T-cell (primary cell): ENCODE results near the gene GPR179. TPM values are rescaled to one million over a fixed set of nuclear protein-coding genes. Genes with fewer than 3 reads are reported as not detected.
A peak's percentile ranks its signal among the peaks of the same experiment; 100 is the strongest.

Experiments used
- ATAC-seq, 4 experiments: fragments of 200-7000 bp in 3 of 4; fragments of 150-1000 bp in 1 of 4; cut with Tn5 transposase; replicated peaks in 1 of 4; 1 replicate in 3 of 4; 2 replicates in 1 of 4; pipeline ENCODE4 v1.10.0; 2021; ENCODE audit warnings: moderate library complexity in 3 of 4, mild to moderate bottlenecking in 2 of 4, moderate number of reproducible peaks in 1 of 4
- CTCF ChIA-PET, 2 donors: fragments of 300-600 bp; sonication (Branson Sonifier 250); formaldehyde crosslinking; loops; one replicate each; lab custom pipeline; 2022; ENCODE audit warnings: antibody characterized with exemption in 2 of 2; lab: Charles Lee
- POLR2A ChIA-PET, 2 donors: fragments of 300-600 bp; sonication (Branson Sonifier 250); formaldehyde crosslinking; loops; one replicate each; lab custom pipeline; 2022; ENCODE audit warnings: antibody characterized with exemption in 2 of 2; lab: Charles Lee
- DNase-seq, 35 experiments: peaks; one replicate each; pipeline versions ENCODE4 v3.0.0 to v3.0.0-alpha.2; 2013 to 2023
- H3K27ac ChIP-seq: one replicate; pipeline ENCODE4 v1.5.1; 2013; ENCODE audit warnings: low read length
- H3K27me3 ChIP-seq, 2 experiments: replicated peaks in 1 of 2; 1 replicate in 1 of 2; 2 replicates in 1 of 2; pipeline versions ENCODE4 v1.6.1 to v1.7.0; 2013; ENCODE audit warnings: low read length in 1 of 2, mixed read lengths in 1 of 2; ENCODE audit not compliant: control insufficient read depth in 2 of 2, insufficient read depth in 2 of 2; ENCODE audit errors: extremely low read depth in 1 of 2
- H3K36me3 ChIP-seq, 2 donors: 1 replicate in 1 of 2; 2 replicates in 1 of 2; pipeline versions ENCODE4 v1.6.1 to v1.7.0; 2013; ENCODE audit warnings: low read length in 1 of 2; ENCODE audit not compliant: control insufficient read depth in 2 of 2, insufficient read depth in 1 of 2; ENCODE audit errors: extremely low read depth in 1 of 2
- H3K4me1 ChIP-seq, 2 experiments: 1 replicate in 1 of 2; 2 replicates in 1 of 2; pipeline versions ENCODE4 v1.6.1 to v1.7.0; 2013; ENCODE audit warnings: low read length in 2 of 2, mixed read lengths in 1 of 2; ENCODE audit not compliant: insufficient read depth in 2 of 2, control insufficient read depth in 1 of 2; ENCODE audit errors: extremely low read depth in 1 of 2
- H3K4me3 ChIP-seq, 2 donors: 1 replicate in 1 of 2; 2 replicates in 1 of 2; pipeline versions ENCODE4 v1.5.1 to v1.7.0; 2013; ENCODE audit warnings: mild to moderate bottlenecking in 2 of 2, low read length in 1 of 2, moderate library complexity in 1 of 2; ENCODE audit not compliant: control insufficient read depth in 1 of 2; ENCODE audit errors: extremely low read depth in 1 of 2
- H3K9me3 ChIP-seq: 2 replicates; pipeline ENCODE4 v1.7.0; 2013
- H3K27ac Mint-ChIP-seq, 2 donors: one replicate each; pipeline ENCODE4 v1.8.0; 2020 to 2021; ENCODE audit warnings: mild to moderate bottlenecking in 2 of 2, mixed read lengths in 2 of 2
- H3K27me3 Mint-ChIP-seq, 2 donors: one replicate each; pipeline ENCODE4 v1.8.0; 2021 to 2022; ENCODE audit warnings: mixed read lengths in 2 of 2
- H3K36me3 Mint-ChIP-seq: one replicate; pipeline ENCODE4 v1.8.0; 2021; ENCODE audit warnings: mixed read lengths
- H3K4me1 Mint-ChIP-seq, 3 donors: one replicate each; pipeline ENCODE4 v1.8.0; 2020 to 2022; ENCODE audit warnings: mixed read lengths in 3 of 3, mild to moderate bottlenecking in 1 of 3
- H3K4me3 Mint-ChIP-seq, 3 donors: one replicate each; pipeline ENCODE4 v1.8.0; 2020 to 2022; ENCODE audit warnings: mild to moderate bottlenecking in 3 of 3, mixed read lengths in 3 of 3, moderate library complexity in 3 of 3
- H3K9me3 Mint-ChIP-seq, 3 donors: one replicate each; pipeline ENCODE4 v1.8.0; 2020 to 2022; ENCODE audit warnings: mixed read lengths in 3 of 3
- WGBS: methylation state at CpG from one replicate; pipeline ENCODE4 v1.1.5; 2013; ENCODE audit warnings: missing lambda C conversion rate; ENCODE audit not compliant: insufficient coverage; 5-methylcytosine and 5-hydroxymethylcytosine counted together
- total RNA-seq, 35 experiments: library from RNA in 6 of 35; stranded (reverse) in 6 of 35; fragments of 120-200 nt in 1 of 35; gene quantifications; one replicate each; pipeline versions ENCODE4 v1.2.1 to v1.2.4 and lab custom pipeline; 2013 to 2026

The GPR179 gene
- total RNA-seq, 5 donors from 2014 or later (not counting 1 experiment from before 2014, with no cell fraction given): 0.03 to 0.53 (median 0.08) TPM; not detected in 1

DNA sequence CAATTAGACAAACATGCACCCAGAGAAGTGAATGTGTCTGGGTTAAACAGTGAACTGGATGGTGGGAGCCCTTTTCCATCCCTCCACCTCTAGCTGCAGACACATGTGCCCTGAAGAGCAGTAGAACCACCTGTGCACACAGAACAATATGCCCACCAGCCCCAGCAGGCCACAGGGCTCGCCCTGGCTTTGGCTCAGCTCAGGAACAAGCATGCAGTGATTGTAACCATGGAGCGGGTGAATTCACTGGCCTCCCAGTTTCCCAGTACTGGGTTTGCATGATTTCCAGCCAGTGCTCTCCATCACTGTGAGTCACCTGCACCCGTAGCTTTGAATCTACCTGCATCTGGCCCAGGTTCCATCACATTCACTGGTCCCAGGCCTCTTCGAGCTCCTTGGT, 5.2 kb downstream of the GPR179 start:
- no peaks in the 10 kb centered on the region for H3K9me3 ChIP-seq
- Mint-ChIP-seq H3K27ac (no peak overlapping the region), H3K4me1 (no peaks in the 10 kb centered on the region), H3K9me3 (no peaks in the 10 kb centered on the region), H3K27me3 (peaks cover 4 to 13% of the 10 kb centered on the region in 2 donors), H3K36me3 (no peaks in the 10 kb centered on the region), H3K4me3 (no peak overlapping the region)
- no peak overlapping the region for H3K4me3 ChIP-seq
- CTCF ChIA-PET: interaction anchor here in 1 of 2 donors (0.6 kb wide), 1 partner anchor 17 kb away, joined by 3 read pairs; no protein-coding TSS in a partner anchor
- 79% methylated on average over 4 of the region's 4 CpGs for WGBS
- no peak for ATAC-seq
- H3K27ac ChIP-seq: no peak overlapping the region
- no peaks in the 10 kb centered on the region for H3K4me1 ChIP-seq
- no peaks in the 10 kb centered on the region for H3K36me3 ChIP-seq
- no peak for DNase-seq
- POLR2A ChIA-PET: no interaction called here
- peaks cover 0 to 34% of the 10 kb centered on the region in 2 experiments for H3K27me3 ChIP-seq

GRCh38 chr17:38338053-38338452, 5.7 kb downstream of the GPR179 start:
- no peaks in the 10 kb centered on the region for H3K36me3 Mint-ChIP-seq
- H3K4me3 Mint-ChIP-seq: no peak overlapping the region
- no peak for DNase-seq
- H3K27ac Mint-ChIP-seq: no peak overlapping the region
- H3K4me3 ChIP-seq: no peak overlapping the region
- H3K9me3 ChIP-seq: no peaks in the 10 kb centered on the region
- no peaks in the 10 kb centered on the region for H3K36me3 ChIP-seq
- CTCF ChIA-PET: interaction anchor here in 1 of 2 donors (0.6 kb wide), 1 partner anchor 17 kb away, joined by 3 read pairs; no protein-coding TSS in a partner anchor
- ATAC-seq: no peak
- WGBS: 85% methylated on average over 2 of the region's 5 CpGs
- no peaks in the 10 kb centered on the region for H3K4me1 Mint-ChIP-seq
- H3K27me3 ChIP-seq: peaks cover 0 to 34% of the 10 kb centered on the region in 2 experiments
- H3K27me3 Mint-ChIP-seq: peaks cover 7 to 13% of the 10 kb centered on the region in 2 donors
- POLR2A ChIA-PET: no interaction called here
- no peaks in the 10 kb centered on the region for H3K9me3 Mint-ChIP-seq
- no peaks in the 10 kb centered on the region for H3K4me1 ChIP-seq
- no peak overlapping the region for H3K27ac ChIP-seq

DNA sequence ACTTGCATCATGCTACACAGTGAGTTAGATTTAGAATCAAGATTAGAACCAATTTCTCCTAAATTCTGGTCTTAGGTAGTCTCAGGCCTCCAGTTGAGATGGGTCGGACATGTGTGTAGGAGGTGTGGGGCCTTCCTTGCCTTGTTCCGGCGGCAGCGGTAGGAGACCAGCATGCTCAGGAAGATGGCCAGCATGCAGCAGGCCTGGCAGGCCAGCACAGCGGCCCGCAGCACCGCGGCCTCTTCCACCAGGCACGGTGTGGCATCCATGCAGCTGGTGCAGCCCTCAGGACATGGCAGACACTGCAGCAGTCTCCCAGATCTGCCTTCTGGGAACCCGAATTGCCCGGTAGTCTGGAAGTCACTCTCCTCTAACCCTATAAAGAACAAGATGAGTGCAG, 6.9 kb downstream of the GPR179 start:
- Histone ChIP-seq H3K36me3 (no peaks in the 10 kb centered on the region), H3K27ac (no peak overlapping the region), H3K4me1 (no peaks in the 10 kb centered on the region), H3K9me3 (no peaks in the 10 kb centered on the region), H3K4me3 (no peak overlapping the region), H3K27me3 (peaks cover 0 to 35% of the 10 kb centered on the region in 2 experiments)
- Mint-ChIP-seq H3K4me1 (no peaks in the 10 kb centered on the region), H3K9me3 (no peaks in the 10 kb centered on the region), H3K4me3 (no peak overlapping the region), H3K36me3 (no peaks in the 10 kb centered on the region), H3K27ac (no peak overlapping the region), H3K27me3 (peaks cover 9 to 10% of the 10 kb centered on the region in 2 donors)
- POLR2A ChIA-PET: no interaction called here
- DNase-seq: no peak
- ATAC-seq: no peak
- CTCF ChIA-PET: no interaction called here
- 89% methylated on average over 10 of the region's 11 CpGs for WGBS

- DNase-seq: no peak
- no peaks in the 10 kb centered on the region for H3K36me3 ChIP-seq
- ChIA-PET CTCF (no interaction called here), POLR2A (no interaction called here)
- no peaks in the 10 kb centered on the region for H3K9me3 ChIP-seq
- no peak overlapping the region for H3K4me3 ChIP-seq
- H3K4me1 ChIP-seq: no peaks in the 10 kb centered on the region
- peaks cover 0 to 51% of the 10 kb centered on the region in 2 experiments for H3K27me3 ChIP-seq
- Mint-ChIP-seq H3K9me3 (no peaks in the 10 kb centered on the region), H3K4me3 (no peak overlapping the region), H3K36me3 (no peaks in the 10 kb centered on the region), H3K27ac (no peak overlapping the region), H3K4me1 (no peaks in the 10 kb centered on the region), H3K27me3 (peaks cover 10 to 13% of the 10 kb centered on the region in 2 donors)
- ATAC-seq: no peak
- 88% methylated on average over 28 of the region's 30 CpGs for WGBS
- no peak overlapping the region for H3K27ac ChIP-seq
These were observed 9.0 kb downstream of the GPR179 start for GRCh38 chr17:38334480-38335364.

DNA sequence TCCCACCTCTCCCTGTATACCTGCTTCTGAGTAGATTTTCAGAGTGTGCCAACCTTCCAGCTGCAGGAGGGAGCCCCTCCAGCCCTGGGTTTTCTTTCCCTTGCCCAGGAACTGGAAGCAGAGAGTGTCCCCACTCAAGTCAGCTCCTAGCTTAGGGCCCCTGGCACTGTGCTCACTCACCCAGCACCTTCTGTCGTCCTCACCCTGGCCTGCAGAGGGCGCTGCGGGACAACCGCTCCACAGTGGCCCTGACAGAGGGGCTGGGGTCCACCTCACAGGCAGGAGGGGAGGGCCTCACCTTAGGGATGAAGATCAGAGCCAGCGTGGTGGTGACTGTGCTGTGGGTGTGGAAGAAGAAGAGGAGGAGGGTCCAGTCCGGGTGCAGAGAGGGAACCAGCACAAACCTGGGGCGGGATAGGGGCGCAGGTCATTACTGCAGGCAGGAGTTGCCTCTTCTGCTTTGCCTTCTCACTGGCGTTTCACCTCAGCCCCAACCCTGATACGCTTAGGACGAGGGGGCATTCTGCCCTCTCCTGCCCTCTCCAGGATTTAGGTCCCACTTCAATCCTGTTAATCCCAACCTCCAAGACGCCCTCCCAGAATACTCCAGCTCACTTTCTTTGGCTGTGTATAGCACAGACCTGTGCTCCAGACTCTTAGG, 10.0 kb downstream of the GPR179 start:
- H3K4me1 Mint-ChIP-seq: peaks cover 0 to 2% (median 0%) of the 10 kb centered on the region in 3 donors
- ChIA-PET CTCF (interaction anchor here (0.8 to 1.0 kb wide), 2 partner anchors 9 to 80 kb away, joined by 3 read pairs; no protein-coding TSS in a partner anchor), POLR2A (no interaction called here)
- ATAC-seq (peak in 3 of 4 experiments; percentile 30 to 39 (median 37)), DNase-seq (peak in 20 of 35 experiments; percentile 14 to 47 (median 26))
- peaks cover 10 to 13% of the 10 kb centered on the region in 2 donors for H3K27me3 Mint-ChIP-seq
- H3K27ac ChIP-seq: no peak overlapping the region
- no peak overlapping the region for H3K4me3 ChIP-seq
- no peak overlapping the region for H3K4me3 Mint-ChIP-seq
- H3K9me3 Mint-ChIP-seq: no peaks in the 10 kb centered on the region
- no peak overlapping the region for H3K27ac Mint-ChIP-seq
- no peaks in the 10 kb centered on the region for H3K4me1 ChIP-seq
- H3K27me3 ChIP-seq: peaks cover 0 to 59% of the 10 kb centered on the region in 2 experiments
- H3K36me3 ChIP-seq: no peaks in the 10 kb centered on the region
- no peaks in the 10 kb centered on the region for H3K9me3 ChIP-seq
- H3K36me3 Mint-ChIP-seq: no peaks in the 10 kb centered on the region
- 64% methylated on average over 3 of the region's 12 CpGs for WGBS

- CTCF ChIA-PET: interaction anchor here (0.8 to 1.0 kb wide), 2 partner anchors 8 to 81 kb away, joined by 3 read pairs; no protein-coding TSS in a partner anchor
- no peaks in the 10 kb centered on the region for H3K9me3 ChIP-seq
- POLR2A ChIA-PET: interaction anchor here in 1 of 2 donors (0.6 kb wide), 1 partner anchor 1613 kb away, joined by 3 read pairs; no protein-coding TSS in a partner anchor
- Mint-ChIP-seq H3K4me1 (peaks cover 0 to 9% (median 2%) of the 10 kb centered on the region in 3 donors), H3K27ac (no peak overlapping the region), H3K4me3 (no peak overlapping the region), H3K27me3 (peaks cover 10 to 13% of the 10 kb centered on the region in 2 donors), H3K9me3 (no peaks in the 10 kb centered on the region), H3K36me3 (no peaks in the 10 kb centered on the region)
- H3K4me3 ChIP-seq: no peak overlapping the region
- H3K27ac ChIP-seq: no peak overlapping the region
- H3K4me1 ChIP-seq: no peaks in the 10 kb centered on the region
- no peaks in the 10 kb centered on the region for H3K36me3 ChIP-seq
- ATAC-seq (no peak), DNase-seq (no peak)
- H3K27me3 ChIP-seq: peaks cover 0 to 65% of the 10 kb centered on the region in 2 experiments
- WGBS: 80% methylated on average over 6 of the region's 7 CpGs
These were observed 11.0 kb downstream of the GPR179 start for GRCh38 chr17:38332735-38333134.
